Spleen (tissue), 11 donors: ENCODE results near the gene PHACTR1. TPM values are rescaled to one million over a fixed set of nuclear protein-coding genes. Genes with fewer than 3 reads are reported as not detected.
A peak's percentile ranks its signal among the peaks of the same experiment; 100 is the strongest.

Experiments used
- DNase-seq: peaks from one replicate; pipeline ENCODE4 v3.0.0-alpha.2; 2020
- H3K27ac ChIP-seq, 8 donors: fragments of 200-600 bp; sonication (generic) in 7 of 8; 1 replicate in 4 of 8; 2 replicates in 4 of 8; pipeline versions ENCODE4 v1.5.0 to v1.8.0; 2016 to 2021; ENCODE audit warnings: inconsistent platforms in 4 of 8, mild to moderate bottlenecking in 4 of 8, moderate library complexity in 1 of 8
- H3K27me3 ChIP-seq, 7 donors: fragments of 200-600 bp; sonication (generic) in 6 of 7; replicated peaks in 1 of 7; 1 replicate in 4 of 7; 2 replicates in 3 of 7; pipeline versions ENCODE4 v1.5.0 to v1.8.0; 2016 to 2021; ENCODE audit warnings: inconsistent platforms in 3 of 7, mild to moderate bottlenecking in 1 of 7
- H3K36me3 ChIP-seq, 6 donors: fragments of 200-600 bp; sonication (generic) in 5 of 6; 1 replicate in 4 of 6; 2 replicates in 2 of 6; pipeline versions ENCODE4 v1.5.0 to v1.8.0; 2016 to 2021; ENCODE audit warnings: inconsistent platforms in 2 of 6
- H3K4me1 ChIP-seq, 6 donors: fragments of 200-600 bp; sonication (generic) in 5 of 6; 1 replicate in 3 of 6; 2 replicates in 3 of 6; pipeline versions ENCODE4 v1.5.0 to v1.8.0; 2016 to 2021; ENCODE audit warnings: inconsistent platforms in 3 of 6
- H3K4me3 ChIP-seq, 8 donors: fragments of 200-600 bp; sonication (generic) in 7 of 8; 1 replicate in 4 of 8; 2 replicates in 4 of 8; pipeline versions ENCODE4 v1.5.0 to v1.8.0; 2016 to 2021; ENCODE audit warnings: inconsistent platforms in 4 of 8, mild to moderate bottlenecking in 4 of 8, moderate library complexity in 2 of 8
- H3K9me3 ChIP-seq, 8 donors: fragments of 200-600 bp; sonication (generic) in 7 of 8; 1 replicate in 4 of 8; 2 replicates in 4 of 8; pipeline versions ENCODE4 v1.5.0 to v1.8.0; 2016 to 2021; ENCODE audit warnings: inconsistent platforms in 4 of 8
- POLR2A ChIP-seq, 3 donors: fragments of 450-650 bp; IDR thresholded peaks; one replicate each; pipeline ENCODE4 v1.5.1; 2017; ENCODE audit warnings: antibody characterized with exemption in 3 of 3, mild to moderate bottlenecking in 1 of 3
- POLR2AphosphoS5 ChIP-seq, 3 donors: sonication (generic); formaldehyde crosslinking; IDR thresholded peaks; one replicate each; pipeline ENCODE4 v1.5.1; 2017; ENCODE audit warnings: antibody characterized with exemption in 3 of 3
- WGBS, 5 donors: extraction: QIAGEN DNeasy Blood & Tissue Kit in 3 of 5; methylation state at CpG; one replicate each; pipeline versions ENCODE4 v1.1.5 to v1.1.7; 2013 to 2018; 5-methylcytosine and 5-hydroxymethylcytosine counted together
- intact Hi-C: fragments of 100-400 bp; cut with DNase I; formaldehyde crosslinking; loops from one replicate; pipeline ENCODE4 v1.15.0; 2023; ENCODE audit warnings: low total_unique reads
- polyA plus RNA-seq, 3 donors: library from polyadenylated mRNA; stranded (reverse); fragments of 200-250 nt; gene quantifications; one replicate each; pipeline ENCODE4 v1.2.1, GENCODE V29; 2013
- total RNA-seq, 7 donors: library from RNA; depleted of rRNA in 3 of 7; stranded (reverse); fragments of >200 nt in 3 of 7; fragmentation: NEBNext Ultra II Directional in 4 of 7; extraction: Animal tissue kit (Norgen Biotek cat#: 25700) in 4 of 7; gene quantifications; one replicate each; pipeline versions ENCODE4 v1.1.0 to v1.2.1, GENCODE V29; 2016 to 2021
- TF ChIP-seq, protein P1 (sequence below), 11 experiments: fragments of 200-600 bp in 7 of 11; fragments of 450-650 bp in 4 of 11; sonication (generic) in 4 of 11; IDR thresholded peaks in 8 of 11; conservative IDR thresholded peaks in 3 of 11; 1 replicate in 7 of 11; 2 replicates in 4 of 11; pipeline versions ENCODE4 v1.4.0 to v1.8.0; 2016 to 2021; ENCODE audit warnings: antibody characterized with exemption in 11 of 11, inconsistent platforms in 4 of 11, mild to moderate bottlenecking in 1 of 11
- donor health status: healthy with polysubstance abuse.
- donor health status: DM: no; HTN: no; CAD: no; lungs with moderate emphysema.
- donor health status: DM: no; HTN: no; CAD: no.
- donor health status: Bipolar disorder and iron deficiency.
- donor health status: healthy.
- donor health status: DM: no; HTN: no; CAD: no.
- donor health status: DM: yes; HTN: yes; CAD: no.

PHACTR1 gene
- total and polyA plus RNA-seq, 10 donors, result 8.5 to 45.3 (median 30.8) TPM

DNA sequence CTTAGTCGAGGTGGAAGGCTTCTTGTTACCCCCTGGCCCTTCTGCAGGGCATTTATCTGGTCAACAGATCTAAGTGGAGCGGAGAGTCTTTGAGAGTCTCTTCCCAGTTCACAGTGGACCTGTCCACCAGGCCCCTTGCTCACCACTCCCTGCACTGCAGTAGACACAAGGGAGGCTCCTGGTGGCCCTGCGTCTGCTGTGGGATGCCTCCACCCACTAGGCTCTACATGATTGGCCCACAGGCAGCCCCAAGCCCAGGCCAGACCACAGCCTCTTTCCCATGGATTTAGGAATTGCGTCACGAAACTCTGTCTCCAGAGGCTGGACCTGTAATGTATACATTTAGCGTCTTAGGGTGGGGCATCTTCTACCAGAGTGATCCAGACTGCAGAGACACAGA, 583.4 kb downstream of the PHACTR1 start:
- intact Hi-C loops, result no loop called here
- peaks cover 0 to 80% (median 11%) of the 10 kb centered on the region in 6 donors for H3K36me3 ChIP-seq
- H3K4me1 ChIP-seq, result peaks cover 17 to 84% (median 33%) of the 10 kb centered on the region in 6 donors
- TF ChIP-seq, protein P1, sequence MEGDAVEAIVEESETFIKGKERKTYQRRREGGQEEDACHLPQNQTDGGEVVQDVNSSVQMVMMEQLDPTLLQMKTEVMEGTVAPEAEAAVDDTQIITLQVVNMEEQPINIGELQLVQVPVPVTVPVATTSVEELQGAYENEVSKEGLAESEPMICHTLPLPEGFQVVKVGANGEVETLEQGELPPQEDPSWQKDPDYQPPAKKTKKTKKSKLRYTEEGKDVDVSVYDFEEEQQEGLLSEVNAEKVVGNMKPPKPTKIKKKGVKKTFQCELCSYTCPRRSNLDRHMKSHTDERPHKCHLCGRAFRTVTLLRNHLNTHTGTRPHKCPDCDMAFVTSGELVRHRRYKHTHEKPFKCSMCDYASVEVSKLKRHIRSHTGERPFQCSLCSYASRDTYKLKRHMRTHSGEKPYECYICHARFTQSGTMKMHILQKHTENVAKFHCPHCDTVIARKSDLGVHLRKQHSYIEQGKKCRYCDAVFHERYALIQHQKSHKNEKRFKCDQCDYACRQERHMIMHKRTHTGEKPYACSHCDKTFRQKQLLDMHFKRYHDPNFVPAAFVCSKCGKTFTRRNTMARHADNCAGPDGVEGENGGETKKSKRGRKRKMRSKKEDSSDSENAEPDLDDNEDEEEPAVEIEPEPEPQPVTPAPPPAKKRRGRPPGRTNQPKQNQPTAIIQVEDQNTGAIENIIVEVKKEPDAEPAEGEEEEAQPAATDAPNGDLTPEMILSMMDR (IDR thresholded peaks at IDR 0.05 in 8 of 11, conservative IDR thresholded peaks at IDR 0.05 in 3 of 11), result no peak
- TF ChIP-seq POLR2AphosphoS5 (IDR thresholded peaks at IDR 0.05), result no peak
- TF ChIP-seq POLR2A (IDR thresholded peaks at IDR 0.05), result no peak
- no peak for DNase-seq
- no peak overlapping the region for H3K4me3 ChIP-seq
- H3K27ac ChIP-seq, result no peak overlapping the region
- 71 to 96% (median 84%) methylated on average over 5 to 6 of the region's 6 CpGs for WGBS, 5 donors
- no peaks in the 10 kb centered on the region for H3K9me3 ChIP-seq
- H3K27me3 ChIP-seq, result no peaks in the 10 kb centered on the region

DNA sequence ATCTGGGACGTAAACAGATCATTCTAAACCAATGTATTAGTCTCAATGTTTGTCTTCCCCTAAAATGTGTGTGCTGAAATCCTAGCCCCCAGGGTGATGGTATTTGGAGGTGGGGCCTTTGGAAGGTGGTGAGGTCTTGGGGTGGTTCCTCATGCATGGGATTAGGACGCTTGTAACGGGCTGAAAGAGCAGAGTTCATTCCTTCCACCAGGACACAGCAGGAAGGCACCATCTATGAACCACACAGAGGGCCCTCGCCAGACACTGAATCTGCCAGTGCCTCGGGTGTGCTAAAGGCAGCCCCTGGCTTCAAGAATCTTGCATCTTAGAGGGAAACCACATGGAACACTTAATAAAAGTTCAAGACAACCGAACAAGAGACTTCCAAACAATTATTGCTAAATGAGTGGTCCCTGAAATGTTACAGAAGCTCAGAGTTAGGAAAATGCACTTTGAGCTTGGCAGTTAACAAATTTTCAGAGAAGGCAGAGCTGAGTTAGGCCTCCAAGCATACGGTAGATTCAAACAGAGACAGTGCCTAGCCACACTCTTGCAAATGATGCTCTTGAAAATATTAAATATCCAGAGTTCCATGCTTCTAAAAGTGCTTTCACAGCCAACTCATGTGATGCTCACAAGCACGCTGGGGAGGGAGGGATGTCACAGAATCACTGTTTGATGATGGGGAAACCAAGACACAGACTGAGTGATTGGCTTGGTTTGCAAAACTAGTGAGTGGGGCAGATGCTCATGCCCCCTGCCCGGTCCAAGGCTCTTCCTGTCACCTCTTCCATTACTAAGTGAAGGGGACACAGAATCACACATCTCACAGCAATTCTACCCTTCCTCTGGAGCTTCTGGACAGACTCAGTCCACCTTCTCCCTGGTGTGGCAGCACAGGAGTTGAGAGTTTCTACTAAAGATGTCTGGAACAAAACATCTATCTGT, 584.4 kb downstream of the PHACTR1 start:
- H3K27ac ChIP-seq, result no peak overlapping the region
- no peak for DNase-seq
- no peaks in the 10 kb centered on the region for H3K9me3 ChIP-seq
- peaks cover 17 to 83% (median 35%) of the 10 kb centered on the region in 6 donors for H3K4me1 ChIP-seq
- TF ChIP-seq, protein P1 (IDR thresholded peaks at IDR 0.05 in 8 of 11, conservative IDR thresholded peaks at IDR 0.05 in 3 of 11), result no peak
- TF ChIP-seq POLR2AphosphoS5 (IDR thresholded peaks at IDR 0.05) (no peak), POLR2A (IDR thresholded peaks at IDR 0.05) (no peak)
- 76 to 97% (median 88%) methylated on average over 8 to 9 of the region's 9 CpGs for WGBS, 5 donors
- H3K27me3 ChIP-seq, result no peaks in the 10 kb centered on the region
- peaks cover 0 to 80% (median 11%) of the 10 kb centered on the region in 6 donors for H3K36me3 ChIP-seq
- no peak overlapping the region for H3K4me3 ChIP-seq
- intact Hi-C loops, result no loop called here

GRCh38 chr6:13302291-13302690, 585.7 kb downstream of the PHACTR1 start:
- peaks cover 0 to 81% (median 18%) of the 10 kb centered on the region in 6 donors for H3K36me3 ChIP-seq

More at GRCh38 chr6:13302291-13302690, 585.7 kb downstream of the PHACTR1 start:
- intact Hi-C loops, result no loop called here
- Histone ChIP-seq H3K4me3 (peak overlapping the region in 1 of 8 donors; percentile 56), H3K27ac (peak overlapping the region in 7 of 8 donors; percentile 81 to 90 (median 86)), H3K9me3 (no peaks in the 10 kb centered on the region), H3K4me1 (peaks cover 17 to 69% (median 35%) of the 10 kb centered on the region in 6 donors), H3K27me3 (no peaks in the 10 kb centered on the region)
- DNase-seq, result no peak
- 85 to 93% (median 87%) methylated on average over 7 of the region's 7 CpGs for WGBS, 5 donors
- TF ChIP-seq, protein P1 (IDR thresholded peaks at IDR 0.05 in 8 of 11, conservative IDR thresholded peaks at IDR 0.05 in 3 of 11), result no peak
- TF ChIP-seq POLR2A (IDR thresholded peaks at IDR 0.05) (no peak), POLR2AphosphoS5 (IDR thresholded peaks at IDR 0.05) (no peak)
